22Rv1 (cell line): ENCODE results near the gene KCND2.

Experiments
- CTCF ChIP-seq: fragments of 450-650 bp; IDR thresholded peaks from 2 replicates; pipeline ENCODE4 v1.5.1; 2017; ENCODE audit warnings: mild to moderate bottlenecking
- ZFX ChIP-seq: fragments of 450-650 bp; IDR thresholded peaks from 2 replicates; pipeline ENCODE4 v1.6.1; 2017; ENCODE audit warnings: antibody characterized with exemption, borderline replicate concordance

- TF ChIP-seq CTCF (no peak), ZFX (no peak)
Observed at GRCh38 chr7:120785095-120785494, 512.1 kb downstream of the KCND2 start.
